Measurements from ENCODE around the gene PM20D2. TPM values are rescaled to one million over a fixed set of nuclear protein-coding genes. Genes with fewer than 3 reads are reported as not detected.

Gene PM20D2
- total RNA-seq, 1 donor = 5.2 TPM

DNA sequence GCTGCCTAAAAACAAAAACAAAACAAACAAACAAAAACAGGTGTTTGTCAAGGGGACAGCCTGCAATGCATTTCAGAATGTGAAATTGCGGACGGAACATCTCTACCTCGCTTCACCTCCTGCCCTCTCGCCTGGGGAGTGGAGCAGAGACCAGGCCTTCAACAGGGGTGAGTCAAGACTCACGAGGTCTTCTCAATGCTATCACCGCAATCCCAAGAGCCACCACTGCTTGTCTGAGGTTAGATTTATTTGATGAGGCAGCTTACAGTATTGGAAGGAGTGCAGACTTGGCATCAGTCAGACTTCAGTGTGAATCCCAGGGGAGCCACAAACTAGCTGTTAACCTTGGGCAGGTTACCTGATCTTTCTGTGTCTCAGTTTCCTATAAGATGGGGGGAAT lies 63.6 kb downstream of the PM20D2 start:
- DNase-seq (ENCODE audit: low read depth) = no peak
- TF ChIP-seq, protein P1, sequence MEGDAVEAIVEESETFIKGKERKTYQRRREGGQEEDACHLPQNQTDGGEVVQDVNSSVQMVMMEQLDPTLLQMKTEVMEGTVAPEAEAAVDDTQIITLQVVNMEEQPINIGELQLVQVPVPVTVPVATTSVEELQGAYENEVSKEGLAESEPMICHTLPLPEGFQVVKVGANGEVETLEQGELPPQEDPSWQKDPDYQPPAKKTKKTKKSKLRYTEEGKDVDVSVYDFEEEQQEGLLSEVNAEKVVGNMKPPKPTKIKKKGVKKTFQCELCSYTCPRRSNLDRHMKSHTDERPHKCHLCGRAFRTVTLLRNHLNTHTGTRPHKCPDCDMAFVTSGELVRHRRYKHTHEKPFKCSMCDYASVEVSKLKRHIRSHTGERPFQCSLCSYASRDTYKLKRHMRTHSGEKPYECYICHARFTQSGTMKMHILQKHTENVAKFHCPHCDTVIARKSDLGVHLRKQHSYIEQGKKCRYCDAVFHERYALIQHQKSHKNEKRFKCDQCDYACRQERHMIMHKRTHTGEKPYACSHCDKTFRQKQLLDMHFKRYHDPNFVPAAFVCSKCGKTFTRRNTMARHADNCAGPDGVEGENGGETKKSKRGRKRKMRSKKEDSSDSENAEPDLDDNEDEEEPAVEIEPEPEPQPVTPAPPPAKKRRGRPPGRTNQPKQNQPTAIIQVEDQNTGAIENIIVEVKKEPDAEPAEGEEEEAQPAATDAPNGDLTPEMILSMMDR (IDR thresholded peaks at IDR 0.05; ENCODE audit: insufficient read depth, low read length) = no peak
- H3K4me3 ChIP-seq (ENCODE audit: low read depth, low read length) = no peak overlapping the region

GRCh38 chr6:89212472-89212871 lies 66.6 kb downstream of the PM20D2 start:
- DNase-seq (ENCODE audit: low read depth) = no peak
- TF ChIP-seq, protein P1 (IDR thresholded peaks at IDR 0.05; ENCODE audit: insufficient read depth, low read length) = no peak
- H3K4me3 ChIP-seq (ENCODE audit: low read depth, low read length) = no peak overlapping the region

- H3K4me3 ChIP-seq (ENCODE audit: low read depth, low read length) = no peak overlapping the region
- DNase-seq (ENCODE audit: low read depth) = no peak
- TF ChIP-seq, protein P1 (IDR thresholded peaks at IDR 0.05; ENCODE audit: insufficient read depth, low read length) = no peak
Observed at GRCh38 chr6:89214197-89214596, 68.3 kb downstream of the PM20D2 start.

Other genes starting within 250 kb of the PM20D2 start
- 24.9 and 49.0 TPM in 2 replicates for gene RNGTT, start 182.4 kb upstream of the PM20D2 start, total RNA-seq (ENCODE audit: low replicate concordance)
- gene PNRC1, start 65.3 kb upstream of the PM20D2 start, total RNA-seq (ENCODE audit: low replicate concordance) = 92.3 and 138 TPM in 2 replicates
- 0.09 and 0.33 TPM in 2 replicates for gene SRSF12, start 28.0 kb upstream of the PM20D2 start, total RNA-seq (ENCODE audit: low replicate concordance)
- not detected in 2 replicates for gene GABRR1, start 71.3 kb downstream of the PM20D2 start, total RNA-seq (ENCODE audit: low replicate concordance)
- gene GABRR2, start 169.2 kb downstream of the PM20D2 start, total RNA-seq (ENCODE audit: low replicate concordance) = 0.09 TPM in 1 of 2 replicates, not detected in the other
- 23.1 and 50.9 TPM in 2 replicates for gene UBE2J1, start 206.7 kb downstream of the PM20D2 start, total RNA-seq (ENCODE audit: low replicate concordance)

Measured in fibroblast of the aortic adventitia (primary cell).